Endothelial cell of umbilical vein (primary cell): ENCODE results near the gene GLOD5.
A peak's percentile ranks its signal among the peaks of the same experiment; 100 is the strongest.

ENCODE experiments used
- EZH2 ChIP-seq: IDR thresholded peaks from 2 replicates; pipeline ENCODE4 v1.6.1; 2012; ENCODE audit warnings: borderline replicate concordance, low read depth, mild to moderate bottlenecking, moderate library complexity, low read length, inconsistent platforms; ENCODE audit not compliant: severe bottlenecking
- MYC ChIP-seq: IDR thresholded peaks from one replicate; pipeline ENCODE4 v1.6.1; 2011; ENCODE audit warnings: mild to moderate bottlenecking, low read depth, low read length
- POLR2A ChIP-seq: IDR thresholded peaks from 2 replicates; pipeline ENCODE4 v1.6.1; 2012; ENCODE audit warnings: low read depth, mild to moderate bottlenecking, control low read depth, low read length
- TF ChIP-seq, protein P1 (sequence below), 2 donors: IDR thresholded peaks; 1 replicate in 1 of 2; 2 replicates in 1 of 2; pipeline ENCODE4 v1.5.1; 2011; ENCODE audit warnings: low read length in 2 of 2, mild to moderate bottlenecking in 2 of 2, moderate library complexity in 2 of 2, control low read depth in 1 of 2, inconsistent platforms in 1 of 2, low read depth in 1 of 2; ENCODE audit not compliant: insufficient read depth in 1 of 2; ENCODE audit errors: extremely low read depth in 1 of 2

DNA sequence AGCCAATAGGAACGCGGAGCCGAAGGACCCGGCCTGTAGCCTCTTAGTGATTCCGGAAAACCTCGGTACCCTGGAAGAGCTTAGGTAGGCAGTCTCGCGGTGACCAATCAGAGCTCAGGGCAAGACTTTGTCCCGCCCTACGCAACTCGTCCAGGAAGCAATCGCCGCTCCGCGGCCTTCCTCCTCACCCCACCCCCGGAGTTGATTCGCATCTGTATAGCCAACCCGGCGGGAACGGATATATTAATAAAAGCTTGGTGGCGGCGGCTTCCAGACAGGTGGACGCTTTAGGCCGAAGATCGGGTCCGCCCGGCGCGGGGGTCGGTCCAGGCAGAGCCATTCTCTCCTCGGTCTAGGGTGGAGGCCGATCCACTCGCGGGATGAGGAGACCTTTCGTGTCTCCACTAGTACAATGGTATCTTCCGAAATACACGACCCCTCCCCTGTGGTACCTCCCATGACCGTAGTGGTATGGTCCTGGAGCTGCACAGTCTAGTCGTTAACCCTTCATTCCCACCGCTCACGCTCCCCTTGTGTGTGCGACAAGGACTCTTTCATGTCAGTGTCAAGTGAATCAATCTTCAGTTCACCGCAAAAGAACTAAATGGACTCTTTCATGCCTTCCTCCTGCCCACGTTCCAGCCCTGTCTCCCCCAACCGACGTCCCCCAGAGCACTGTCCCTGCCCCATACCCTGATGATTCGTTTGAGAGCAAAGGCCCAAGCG lies 24.2 kb upstream of the GLOD5 start:
- TF ChIP-seq, protein P1, sequence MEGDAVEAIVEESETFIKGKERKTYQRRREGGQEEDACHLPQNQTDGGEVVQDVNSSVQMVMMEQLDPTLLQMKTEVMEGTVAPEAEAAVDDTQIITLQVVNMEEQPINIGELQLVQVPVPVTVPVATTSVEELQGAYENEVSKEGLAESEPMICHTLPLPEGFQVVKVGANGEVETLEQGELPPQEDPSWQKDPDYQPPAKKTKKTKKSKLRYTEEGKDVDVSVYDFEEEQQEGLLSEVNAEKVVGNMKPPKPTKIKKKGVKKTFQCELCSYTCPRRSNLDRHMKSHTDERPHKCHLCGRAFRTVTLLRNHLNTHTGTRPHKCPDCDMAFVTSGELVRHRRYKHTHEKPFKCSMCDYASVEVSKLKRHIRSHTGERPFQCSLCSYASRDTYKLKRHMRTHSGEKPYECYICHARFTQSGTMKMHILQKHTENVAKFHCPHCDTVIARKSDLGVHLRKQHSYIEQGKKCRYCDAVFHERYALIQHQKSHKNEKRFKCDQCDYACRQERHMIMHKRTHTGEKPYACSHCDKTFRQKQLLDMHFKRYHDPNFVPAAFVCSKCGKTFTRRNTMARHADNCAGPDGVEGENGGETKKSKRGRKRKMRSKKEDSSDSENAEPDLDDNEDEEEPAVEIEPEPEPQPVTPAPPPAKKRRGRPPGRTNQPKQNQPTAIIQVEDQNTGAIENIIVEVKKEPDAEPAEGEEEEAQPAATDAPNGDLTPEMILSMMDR (IDR thresholded peaks at IDR 0.05; ENCODE audit: extremely low read depth in 1 of 2, insufficient read depth in 1 of 2, low read depth in 1 of 2, low read length in 2 of 2): no peak
- TF ChIP-seq POLR2A (peak; percentile 75), EZH2 (no peak), MYC (no peak)
